Measurements from ENCODE around the gene CD2. TPM values are rescaled to one million over a fixed set of nuclear protein-coding genes. Genes with fewer than 3 reads are reported as not detected.

Gene CD2
- total and polyA plus RNA-seq, 2 of the 8 experiments (the other 6 are each of a cell fraction or from before 2014, with no cell fraction given) = not detected

DNA sequence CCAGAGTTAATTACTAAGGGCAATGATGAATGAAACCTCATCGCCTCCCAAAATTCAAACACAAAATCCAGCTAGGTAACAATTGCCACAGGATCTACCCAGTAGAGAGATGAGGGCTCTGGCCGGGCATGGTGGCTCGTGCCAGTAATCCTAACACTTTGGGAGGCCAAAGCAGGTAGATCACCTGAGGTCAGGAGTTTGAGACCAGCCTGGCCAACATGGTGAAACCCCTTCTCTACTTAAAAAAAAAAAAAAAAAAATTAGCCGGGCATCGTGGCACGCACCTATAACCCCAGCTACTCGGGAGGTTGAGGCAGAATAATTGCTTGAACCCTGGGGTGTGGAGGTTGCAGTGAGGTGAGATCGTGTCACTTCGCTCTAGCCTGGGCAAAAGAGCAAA is 15.8 kb downstream of the CD2 start:
- no peak overlapping the region for H2AK5ac ChIP-seq (ENCODE audit: low read depth, low read length)
- H3K56ac ChIP-seq (replicated peaks; ENCODE audit: insufficient read length, low read depth, low read length) = no peak overlapping the region
- no peaks in the 10 kb centered on the region for H3K23me2 ChIP-seq (ENCODE audit: low read depth, low read length)
- TF ChIP-seq TEAD4 (IDR thresholded peaks at IDR 0.05; ENCODE audit: low read depth, low read length) = no peak
- no peak for TF ChIP-seq ASH2L (IDR thresholded peaks at IDR 0.05; ENCODE audit: low read length)
- TF ChIP-seq CBX5 (IDR thresholded peaks at IDR 0.05; ENCODE audit: low read depth, low read length) = no peak
- no peak for TF ChIP-seq SRF (IDR thresholded peaks at IDR 0.05; ENCODE audit: low read depth, low read length)
- no peak for TF ChIP-seq TAF1 (IDR thresholded peaks at IDR 0.05; ENCODE audit: low read depth, low read length)
- H2BK12ac ChIP-seq (ENCODE audit: low read depth, low read length) = no peak overlapping the region
- H3K14ac ChIP-seq (ENCODE audit: insufficient read length) = no peak overlapping the region
- H3K4me3 ChIP-seq (ENCODE audit: extremely low read depth in 1 of 4, insufficient read depth in 2 of 4, low read depth in 3 of 4, low read length in 4 of 4) = no peak overlapping the region
- no peak overlapping the region for H4K8ac ChIP-seq (ENCODE audit: extremely low read depth, insufficient read depth, low read length)
- H3K79me2 ChIP-seq (ENCODE audit: control insufficient read depth in 1 of 2, insufficient read depth in 2 of 2, low read length in 2 of 2) = no peaks in the 10 kb centered on the region
- H3K27ac ChIP-seq (ENCODE audit: low read depth, low read length) = no peak overlapping the region
- no peak overlapping the region for H3K18ac ChIP-seq (ENCODE audit: extremely low read depth, low read length)
- H2AFZ ChIP-seq (ENCODE audit: low read length) = no peak overlapping the region
- no peak overlapping the region for H2BK120ac ChIP-seq (replicated peaks; ENCODE audit: low read depth, low read length)
- H2BK20ac ChIP-seq (ENCODE audit: low read length) = no peak overlapping the region
- no peak overlapping the region for H4K91ac ChIP-seq (replicated peaks; ENCODE audit: insufficient read length, low read length)
- H2BK15ac ChIP-seq (ENCODE audit: low read length) = no peak overlapping the region
- no peak overlapping the region for H3K4ac ChIP-seq (replicated peaks; ENCODE audit: insufficient read length, low read depth, low read length)
- no peak overlapping the region for H2BK5ac ChIP-seq (ENCODE audit: low read depth, low read length)
- POLR2A ChIA-PET (ENCODE audit: partially characterized antibody) = interaction anchor here (0.7 kb wide), 1 partner anchor 290 kb away, joined by 3 read pairs; the partner anchor contains the start of gene TTF2
- 91% methylated on average over 7 of the region's 9 CpGs; no CpG with 5 or more reads in 1 of the 2 experiments for WGBS, 2 experiments (ENCODE audit: extremely low coverage in 1 of 2, insufficient coverage in 1 of 2, insufficient read length in 1 of 2, insufficient replicate concordance in 2 of 2, low coverage in 1 of 2, low lambda C conversion rate in 2 of 2, missing lambda C conversion rate in 1 of 2)
- CTCF ChIA-PET (ENCODE audit: partially characterized antibody) = interaction anchor here (0.6 to 2.9 kb wide), 5 partner anchors 12 to 494 kb away, joined by 3 to 13 read pairs (median 5); partner anchors contain the start of gene CD2
- H4K20me1 ChIP-seq (replicated peaks in 1 of 2; ENCODE audit: control insufficient read depth in 1 of 2, insufficient read depth in 2 of 2, low read length in 2 of 2) = no peaks in the 10 kb centered on the region
- H3K23ac ChIP-seq (ENCODE audit: insufficient read length) = no peak overlapping the region
- H4K5ac ChIP-seq (ENCODE audit: insufficient read length, low read depth, low read length) = no peak overlapping the region
- no peaks in the 10 kb centered on the region for H3K4me1 ChIP-seq (replicated peaks in 1 of 4; ENCODE audit: control insufficient read depth in 3 of 4, insufficient read depth in 4 of 4, low read length in 3 of 4)
- no peak overlapping the region for H3K9ac ChIP-seq (replicated peaks in 1 of 4; ENCODE audit: extremely low read depth in 1 of 4, low read depth in 3 of 4, low read length in 3 of 4)
- H3K9me3 ChIP-seq (ENCODE audit: insufficient read depth in 2 of 2, low read depth in 1 of 2, low read length in 1 of 2) = no peaks in the 10 kb centered on the region
- H3K27me3 ChIP-seq (replicated peaks in 1 of 4; ENCODE audit: control insufficient read depth in 3 of 4, extremely low read depth in 1 of 4, insufficient read depth in 3 of 4, low read length in 3 of 4) = no peaks in the 10 kb centered on the region
- DNase-seq (ENCODE audit: low read depth in 1 of 2, low spot score in 2 of 2) = no peak
- no peaks in the 10 kb centered on the region for H3K36me3 ChIP-seq (ENCODE audit: control insufficient read depth in 2 of 4, insufficient read depth in 4 of 4, low read length in 3 of 4)
- no peak for FAIRE-seq
- H3K79me1 ChIP-seq (ENCODE audit: low read depth, low read length) = no peaks in the 10 kb centered on the region
- H3K4me2 ChIP-seq (ENCODE audit: insufficient read depth in 1 of 2, low read depth in 2 of 2, low read length in 2 of 2) = no peak overlapping the region

Measured in H1 (cell line).